Naive thymus-derived CD4-positive, alpha-beta T cell (primary cell): ENCODE data around the gene RUBCN. TPM values are rescaled to one million over a fixed set of nuclear protein-coding genes. Genes with fewer than 3 reads are reported as not detected.

Source experiments
- ATAC-seq: fragments of 150-1000 bp; cut with Tn5 transposase; 2 replicates; pipeline ENCODE4 v1.10.0; 2021; ENCODE audit warnings: mild to moderate bottlenecking, moderate library complexity
- CTCF ChIA-PET: fragments of 350-600 bp; sonication (Branson Sonifier 250); formaldehyde crosslinking; loops from one replicate; lab custom pipeline; 2021; ENCODE audit warnings: antibody characterized with exemption; lab: Charles Lee
- POLR2A ChIA-PET: fragments of 350-600 bp; sonication (Branson Sonifier 250); formaldehyde crosslinking; loops from one replicate; lab custom pipeline; 2021; ENCODE audit warnings: antibody characterized with exemption, inconsistent platforms; lab: Charles Lee
- DNase-seq, 9 donors: peaks; one replicate each; pipeline versions ENCODE4 v3.0.0 to v3.0.0-alpha.2; 2020 to 2022; ENCODE audit warnings: mixed read lengths in 1 of 9
- H3K27ac ChIP-seq: one replicate; pipeline ENCODE4 v1.7.0; 2013; ENCODE audit warnings: mild to moderate bottlenecking, low read depth, low read length, moderate library complexity
- H3K27me3 ChIP-seq, 2 donors: one replicate each; pipeline ENCODE4 v1.7.0; 2013; ENCODE audit warnings: low read length in 2 of 2, mild to moderate bottlenecking in 2 of 2, moderate library complexity in 2 of 2; ENCODE audit not compliant: control insufficient read depth in 2 of 2, insufficient read depth in 2 of 2
- H3K36me3 ChIP-seq, 3 experiments: 1 replicate in 2 of 3; 2 replicates in 1 of 3; pipeline ENCODE4 v1.7.0; 2013; ENCODE audit warnings: low read length in 3 of 3, mild to moderate bottlenecking in 3 of 3, moderate library complexity in 1 of 3; ENCODE audit not compliant: insufficient read depth in 3 of 3, control insufficient read depth in 2 of 3
- H3K4me1 ChIP-seq, 2 donors: one replicate each; pipeline ENCODE4 v1.7.0; 2013; ENCODE audit warnings: low read length in 2 of 2, mild to moderate bottlenecking in 2 of 2, moderate library complexity in 1 of 2; ENCODE audit not compliant: control insufficient read depth in 2 of 2, insufficient read depth in 2 of 2
- H3K4me3 ChIP-seq: 2 replicates; pipeline ENCODE4 v1.7.0; 2013; ENCODE audit warnings: mild to moderate bottlenecking, low read length
- H3K9me3 ChIP-seq, 3 experiments: 1 replicate in 2 of 3; 2 replicates in 1 of 3; pipeline ENCODE4 v1.7.0; 2013; ENCODE audit warnings: low read length in 3 of 3; ENCODE audit not compliant: control insufficient read depth in 2 of 3
- H3K27ac Mint-ChIP-seq, 9 donors: one replicate each; pipeline ENCODE4 v1.8.0; 2020 to 2022; ENCODE audit warnings: mixed read lengths in 9 of 9, mild to moderate bottlenecking in 8 of 9, moderate library complexity in 5 of 9, inconsistent platforms in 2 of 9
- H3K27me3 Mint-ChIP-seq, 5 donors: one replicate each; pipeline ENCODE4 v1.8.0; 2021 to 2022; ENCODE audit warnings: mixed read lengths in 5 of 5, mild to moderate bottlenecking in 1 of 5
- H3K36me3 Mint-ChIP-seq, 5 donors: one replicate each; pipeline ENCODE4 v1.8.0; 2020 to 2022; ENCODE audit warnings: mixed read lengths in 5 of 5, mild to moderate bottlenecking in 3 of 5, inconsistent platforms in 1 of 5
- H3K4me1 Mint-ChIP-seq, 7 donors: one replicate each; pipeline ENCODE4 v1.8.0; 2020 to 2022; ENCODE audit warnings: mixed read lengths in 7 of 7, mild to moderate bottlenecking in 3 of 7, inconsistent platforms in 1 of 7
- H3K4me3 Mint-ChIP-seq, 10 donors: one replicate each; pipeline ENCODE4 v1.8.0; 2020 to 2022; ENCODE audit warnings: mild to moderate bottlenecking in 10 of 10, mixed read lengths in 10 of 10, moderate library complexity in 6 of 10, inconsistent platforms in 2 of 10
- H3K9me3 Mint-ChIP-seq, 11 donors: one replicate each; pipeline ENCODE4 v1.8.0; 2020 to 2022; ENCODE audit warnings: mixed read lengths in 11 of 11, mild to moderate bottlenecking in 4 of 11, inconsistent platforms in 1 of 11, moderate library complexity in 1 of 11
- intact Hi-C, 2 donors: fragments of 100-400 bp; cut with micrococcal nuclease; formaldehyde crosslinking; loops; one replicate each; pipeline ENCODE4 v1.15.1; 2023
- polyA plus RNA-seq, 2 donors: library from polyadenylated mRNA; unstranded; fragments of 300-500 nt; fragmentation: Illumina TruSeq; gene quantifications; one replicate each; pipeline ENCODE4 v1.2.3, GENCODE V29; 2021
- total RNA-seq, 6 experiments: library from RNA in 5 of 6; stranded (reverse) in 5 of 6; gene quantifications; 1 replicate in 5 of 6; 2 replicates in 1 of 6; pipeline ENCODE4 v1.2.3 and lab custom pipeline; 2021 to 2026

RUBCN gene
- total and polyA plus RNA-seq, 7 experiments from 2014 or later, result 23.2 to 61.7 (median 45.7) TPM

DNA sequence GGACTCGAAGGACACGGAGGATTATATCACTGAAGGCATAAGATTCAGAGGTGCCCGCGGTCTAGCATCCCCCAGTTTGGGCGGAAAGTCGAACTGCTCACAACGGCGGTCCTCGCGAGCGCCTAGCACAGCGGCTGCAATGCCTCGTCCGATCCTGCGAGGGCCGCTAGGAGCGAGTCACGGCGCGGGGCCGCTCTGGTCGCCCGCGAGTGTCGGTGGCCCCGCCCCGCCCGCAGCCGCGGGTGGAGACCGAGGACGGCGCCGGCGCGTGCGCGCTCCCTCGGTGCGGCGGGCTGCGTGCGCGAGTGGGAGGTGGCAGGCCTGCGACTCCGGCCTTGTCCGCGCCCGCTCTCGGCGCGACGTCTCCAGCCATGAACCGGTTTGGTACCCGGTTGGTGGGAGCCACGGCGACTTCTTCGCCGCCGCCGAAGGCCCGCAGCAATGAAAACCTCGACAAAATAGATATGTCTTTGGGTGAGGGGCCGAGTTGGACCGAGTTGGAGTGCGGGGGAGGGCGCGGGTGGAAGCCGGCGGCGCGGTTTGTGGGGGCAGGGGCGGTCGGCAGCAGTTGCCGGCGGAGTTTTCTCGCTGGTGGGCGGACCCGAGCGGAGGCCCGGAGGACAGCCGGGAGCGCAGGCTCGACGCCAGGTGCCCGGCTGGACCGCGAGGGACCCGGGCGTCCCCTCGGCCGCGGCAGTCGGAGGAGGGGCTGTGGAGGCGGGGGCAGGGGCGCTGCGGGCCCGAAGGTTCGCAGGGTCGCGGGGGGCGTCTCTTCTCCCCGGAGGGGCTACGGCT, 13.1 kb upstream of the RUBCN start, which contains the start of gene FYTTD1:
Gene FYTTD1 (plus strand): TSS at position 283 of the 795 bp plus-strand sequence. CDS start 89 bp downstream, at position 372.
- Histone ChIP-seq H3K36me3 (peaks cover 0 to 7% (median 0%) of the 10 kb centered on the region in 3 experiments), H3K4me1 (peaks cover 11 to 32% of the 10 kb centered on the region in 2 donors), H3K27me3 (no peaks in the 10 kb centered on the region), H3K9me3 (no peaks in the 10 kb centered on the region), H3K4me3 (peak within 1 kb of the TSS; percentile 85), H3K27ac (peak within 1 kb of the TSS; percentile 94)
- POLR2A ChIA-PET, result interaction anchor here (0.6 to 1.9 kb wide), 10 partner anchors 11 to 243 kb away, joined by 3 to 22 read pairs (median 7); partner anchors contain the start of genes LRCH3 and RUBCN
- no peaks in the 10 kb centered on the region for H3K27me3 Mint-ChIP-seq
- intact Hi-C loops, result loop anchor here (1.0 to 5.0 kb wide), 9 partner anchors 12 to 451 kb away; partner anchors contain the start of genes LRCH3 (in 2 of the 2), DLG1 (in 1 of the 2), LMLN (in 1 of the 2) and RPL35A (in 1 of the 2)
- ATAC-seq (peak; percentile 89), DNase-seq (peak; percentile 79 to 93 (median 88))
- peaks cover 0 to 1% (median 0%) of the 10 kb centered on the region in 5 donors for H3K36me3 Mint-ChIP-seq
- H3K9me3 Mint-ChIP-seq, result peaks cover 0 to 4% (median 0%) of the 10 kb centered on the region in 11 donors
- peaks cover 27 to 61% (median 52%) of the 10 kb centered on the region in 7 donors for H3K4me1 Mint-ChIP-seq
- peak within 1 kb of the TSS; percentile 95 to 100 (median 98) for H3K4me3 Mint-ChIP-seq
- peak within 1 kb of the TSS; percentile 95 to 100 (median 99) for H3K27ac Mint-ChIP-seq
- CTCF ChIA-PET, result interaction anchor here (0.6 to 1.0 kb wide), 2 partner anchors 36 to 191 kb away, joined by 3 to 4 read pairs; no protein-coding TSS in a partner anchor

DNA sequence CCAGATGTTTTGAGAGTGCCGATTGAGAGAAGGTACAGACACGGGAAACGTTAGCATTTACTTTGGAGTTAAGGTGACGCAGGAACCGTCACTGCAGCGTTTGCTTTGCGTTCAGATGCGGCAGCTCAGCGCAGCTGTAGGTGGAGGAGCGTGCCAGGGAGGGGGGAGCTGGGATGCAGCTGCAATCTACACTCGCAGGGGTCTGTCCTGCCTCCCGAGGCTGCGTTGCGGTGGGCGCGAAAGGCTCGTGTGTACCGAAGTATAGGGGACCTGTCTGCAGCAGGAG, 12.6 kb upstream of the RUBCN start:
- intact Hi-C loops, result loop anchor here (1.0 to 2.0 kb wide), 7 partner anchors 12 to 201 kb away; partner anchors contain the start of genes LRCH3 (in 1 of the 2) and RPL35A (in 1 of the 2)
- peak overlapping the region; percentile 95 to 100 (median 98) for H3K4me3 Mint-ChIP-seq
- no peaks in the 10 kb centered on the region for H3K27me3 Mint-ChIP-seq
- Histone ChIP-seq H3K36me3 (peaks cover 0 to 7% (median 0%) of the 10 kb centered on the region in 3 experiments), H3K27ac (peak overlapping the region; percentile 94), H3K27me3 (no peaks in the 10 kb centered on the region), H3K4me3 (peak overlapping the region; percentile 85), H3K4me1 (peaks cover 11 to 27% of the 10 kb centered on the region in 2 donors), H3K9me3 (no peaks in the 10 kb centered on the region)
- peaks cover 0 to 4% (median 1%) of the 10 kb centered on the region in 5 donors for H3K36me3 Mint-ChIP-seq
- peak overlapping the region; percentile 95 to 100 (median 99) for H3K27ac Mint-ChIP-seq
- ChIA-PET CTCF (interaction anchor here (0.6 to 1.4 kb wide), 3 partner anchors 13 to 43 kb away, joined by 3 to 6 read pairs (median 4); no protein-coding TSS in a partner anchor), POLR2A (interaction anchor here (0.9 to 1.7 kb wide), 6 partner anchors 10 to 46 kb away, joined by 3 to 22 read pairs (median 8); partner anchors contain the start of genes LRCH3 and RUBCN)
- peak in 7 of 9 donors; percentile 83 to 89 (median 86) for DNase-seq
- H3K9me3 Mint-ChIP-seq, result peaks cover 0 to 4% (median 0%) of the 10 kb centered on the region in 11 donors
- peak; percentile 77 for ATAC-seq
- H3K4me1 Mint-ChIP-seq, result peaks cover 27 to 56% (median 46%) of the 10 kb centered on the region in 7 donors

DNA sequence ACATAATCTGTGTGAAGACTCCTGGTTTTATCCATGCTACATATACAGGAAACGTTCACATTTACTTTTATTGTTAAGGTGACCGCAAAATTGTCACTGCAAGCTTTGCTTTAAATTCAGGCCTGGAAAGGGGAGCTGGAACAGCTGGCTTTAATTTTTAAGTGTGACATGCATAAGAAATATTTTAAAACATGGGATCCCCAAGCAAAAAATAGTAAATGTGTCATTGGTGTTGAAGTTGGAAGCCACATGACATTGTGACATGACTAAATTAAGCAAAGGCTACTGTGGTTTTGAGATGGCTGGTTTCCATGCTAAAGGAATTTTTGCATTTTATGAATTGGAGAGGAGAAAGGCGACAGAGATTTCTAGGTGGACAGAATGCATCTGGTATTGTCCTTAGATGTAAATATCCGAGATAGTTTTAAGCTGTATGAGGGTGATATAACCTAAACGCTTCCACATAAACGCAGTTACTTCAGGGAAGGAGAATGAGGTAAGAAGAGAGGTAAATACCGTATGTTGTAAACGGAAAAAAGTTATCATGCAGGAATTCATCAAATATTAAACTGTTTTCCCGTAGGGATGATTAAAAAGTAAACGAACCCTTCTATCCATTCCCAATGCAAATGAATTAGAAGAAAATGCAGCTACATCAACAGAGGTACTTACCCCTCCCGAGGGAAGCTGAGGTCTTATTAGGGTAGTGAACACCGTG, 12.1 kb upstream of the RUBCN start:
- Mint-ChIP-seq H3K27me3 (no peaks in the 10 kb centered on the region), H3K4me3 (peak overlapping the region; percentile 95 to 100 (median 98)), H3K9me3 (peaks cover 0 to 4% (median 0%) of the 10 kb centered on the region in 11 donors), H3K4me1 (peaks cover 22 to 51% (median 41%) of the 10 kb centered on the region in 7 donors), H3K36me3 (peaks cover 0 to 4% (median 1%) of the 10 kb centered on the region in 5 donors), H3K27ac (peak overlapping the region; percentile 95 to 100 (median 99))
- Histone ChIP-seq H3K27me3 (no peaks in the 10 kb centered on the region), H3K4me3 (peak overlapping the region; percentile 85), H3K9me3 (no peaks in the 10 kb centered on the region), H3K27ac (peak overlapping the region; percentile 94), H3K36me3 (peaks cover 0 to 7% (median 0%) of the 10 kb centered on the region in 3 experiments), H3K4me1 (peaks cover 11 to 27% of the 10 kb centered on the region in 2 donors)
- ATAC-seq (no peak), DNase-seq (no peak)
- CTCF ChIA-PET, result interaction anchor here (0.6 to 1.4 kb wide), 5 partner anchors 13 to 194 kb away, joined by 3 to 8 read pairs (median 4); no protein-coding TSS in a partner anchor
- intact Hi-C loops, result loop anchor here (1.0 to 2.0 kb wide), 7 partner anchors 11 to 202 kb away; partner anchors contain the start of genes LRCH3 (in 1 of the 2) and RPL35A (in 1 of the 2)
- POLR2A ChIA-PET, result interaction anchor here (0.7 to 1.7 kb wide), 7 partner anchors 10 to 46 kb away, joined by 3 to 22 read pairs (median 7); partner anchors contain the start of genes LRCH3 and RUBCN

DNA sequence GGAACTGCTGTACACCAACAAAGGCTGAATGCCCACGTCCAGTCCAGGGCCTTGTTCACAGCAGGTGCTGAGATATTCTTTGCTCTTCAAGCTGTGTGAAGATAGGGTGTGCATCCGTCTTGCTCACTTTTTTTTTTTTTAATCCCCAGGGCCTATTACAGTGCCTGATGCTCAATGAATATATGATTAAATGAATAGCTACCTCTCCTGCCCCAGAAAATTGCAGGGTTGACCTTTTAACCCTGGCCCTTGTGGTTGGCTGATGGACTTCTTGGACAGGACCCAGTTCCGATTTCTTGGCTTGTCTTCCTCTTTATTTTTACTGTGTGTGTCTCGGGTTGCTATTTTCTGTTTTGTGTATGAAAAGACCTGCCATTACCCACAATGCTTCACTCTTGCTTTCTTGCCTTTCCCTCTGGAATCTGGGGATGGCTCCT, 10.1 kb upstream of the RUBCN start:
- CTCF ChIA-PET, result no interaction called here

DNA sequence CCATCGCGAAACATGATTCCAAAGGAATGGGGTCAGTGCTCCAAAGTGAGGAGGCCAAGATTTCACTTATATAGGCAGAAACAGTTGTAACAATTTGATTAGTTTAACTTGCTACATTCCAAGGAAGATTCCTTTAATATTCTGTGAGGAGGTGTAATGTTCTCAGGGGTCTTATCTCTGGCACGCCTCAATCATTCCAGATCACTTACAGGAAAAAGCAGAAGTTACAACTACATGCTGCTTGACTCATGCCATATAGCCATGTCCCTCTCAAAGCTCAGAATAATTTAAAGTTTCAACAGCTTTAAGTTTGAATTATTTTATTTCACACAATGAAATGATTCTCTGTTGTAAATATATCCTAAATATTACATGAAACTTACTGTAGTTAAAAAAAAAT, 9.5 kb upstream of the RUBCN start:
- H3K9me3 Mint-ChIP-seq, result peaks cover 0 to 4% (median 0%) of the 10 kb centered on the region in 11 donors
- H3K4me1 Mint-ChIP-seq, result peaks cover 11 to 28% (median 21%) of the 10 kb centered on the region in 7 donors
- Histone ChIP-seq H3K9me3 (no peaks in the 10 kb centered on the region), H3K27ac (no peak overlapping the region), H3K4me3 (no peak overlapping the region), H3K36me3 (peaks cover 0 to 7% (median 0%) of the 10 kb centered on the region in 3 experiments), H3K4me1 (peaks cover 0 to 8% of the 10 kb centered on the region in 2 donors), H3K27me3 (no peaks in the 10 kb centered on the region)
- ChIA-PET CTCF (interaction anchor here (1.0 kb wide), 1 partner anchor 55 kb away, joined by 6 read pairs; no protein-coding TSS in a partner anchor), POLR2A (interaction anchor here (1.7 kb wide), 1 partner anchor 34 kb away, joined by 5 read pairs; no protein-coding TSS in a partner anchor)
- DNase-seq (no peak), ATAC-seq (no peak)
- H3K36me3 Mint-ChIP-seq, result peaks cover 0 to 4% (median 1%) of the 10 kb centered on the region in 5 donors
- peak overlapping the region in 1 of 9 donors; percentile 56 for H3K27ac Mint-ChIP-seq
- intact Hi-C loops, result no loop called here
- H3K4me3 Mint-ChIP-seq, result no peak overlapping the region
- H3K27me3 Mint-ChIP-seq, result peaks cover 0 to 3% (median 0%) of the 10 kb centered on the region in 5 donors

More for the DNA sequence above, 10.1 kb upstream of the RUBCN start:
- Histone ChIP-seq H3K36me3 (peaks cover 0 to 7% (median 0%) of the 10 kb centered on the region in 3 experiments), H3K27me3 (no peaks in the 10 kb centered on the region), H3K9me3 (no peaks in the 10 kb centered on the region), H3K27ac (no peak overlapping the region), H3K4me3 (no peak overlapping the region), H3K4me1 (peaks cover 0 to 12% of the 10 kb centered on the region in 2 donors)
- H3K27me3 Mint-ChIP-seq, result peaks cover 0 to 3% (median 0%) of the 10 kb centered on the region in 5 donors
- intact Hi-C loops, result no loop called here
- peaks cover 0 to 4% (median 1%) of the 10 kb centered on the region in 5 donors for H3K36me3 Mint-ChIP-seq
- ATAC-seq, result no peak
- H3K4me1 Mint-ChIP-seq, result peaks cover 14 to 32% (median 25%) of the 10 kb centered on the region in 7 donors
- H3K27ac Mint-ChIP-seq, result peak overlapping the region in 5 of 9 donors; percentile 10 to 86 (median 65)
- POLR2A ChIA-PET, result interaction anchor here (1.7 kb wide), 1 partner anchor 34 kb away, joined by 5 read pairs; no protein-coding TSS in a partner anchor
- no peak for DNase-seq
- peaks cover 0 to 4% (median 0%) of the 10 kb centered on the region in 11 donors for H3K9me3 Mint-ChIP-seq
- H3K4me3 Mint-ChIP-seq, result no peak overlapping the region
